ENCODE data around the gene PDK4.
A peak's percentile ranks its signal among the peaks of the same experiment; 100 is the strongest.

Gene PDK4

GRCh38 chr7:95596198-95597063 is at the start of gene PDK4:
Gene PDK4 (minus strand): TSS chr7:95596516. CDS start chr7:95596293, 223 bp downstream.
- FAIRE-seq = peak; percentile 72

DNA sequence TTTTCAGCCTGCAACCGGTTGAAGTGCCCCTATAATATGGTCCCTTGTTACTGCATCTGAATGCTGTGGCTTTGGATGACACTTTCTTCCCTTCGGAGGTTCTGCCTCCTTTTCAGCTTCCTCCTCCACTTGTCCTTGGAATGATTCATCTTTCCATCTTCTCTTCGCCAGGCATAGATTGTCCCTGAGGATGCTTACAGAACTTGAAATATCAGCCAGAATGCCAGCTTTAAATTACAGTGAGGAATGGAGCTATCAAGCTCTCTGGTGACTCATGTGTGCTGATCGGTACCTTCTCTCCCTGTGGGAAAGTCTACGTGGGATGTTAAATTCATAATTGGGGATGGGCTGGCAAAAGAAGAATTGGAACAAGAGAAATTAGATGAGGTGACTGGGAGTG is 45.9 kb upstream of the PDK4 start:
- no peak for FAIRE-seq
- no peak for DNase-seq (ENCODE audit: low spot score)

More at GRCh38 chr7:95596198-95597063, at the start of gene PDK4:
- peak; percentile 52 for DNase-seq (ENCODE audit: low spot score)

DNA sequence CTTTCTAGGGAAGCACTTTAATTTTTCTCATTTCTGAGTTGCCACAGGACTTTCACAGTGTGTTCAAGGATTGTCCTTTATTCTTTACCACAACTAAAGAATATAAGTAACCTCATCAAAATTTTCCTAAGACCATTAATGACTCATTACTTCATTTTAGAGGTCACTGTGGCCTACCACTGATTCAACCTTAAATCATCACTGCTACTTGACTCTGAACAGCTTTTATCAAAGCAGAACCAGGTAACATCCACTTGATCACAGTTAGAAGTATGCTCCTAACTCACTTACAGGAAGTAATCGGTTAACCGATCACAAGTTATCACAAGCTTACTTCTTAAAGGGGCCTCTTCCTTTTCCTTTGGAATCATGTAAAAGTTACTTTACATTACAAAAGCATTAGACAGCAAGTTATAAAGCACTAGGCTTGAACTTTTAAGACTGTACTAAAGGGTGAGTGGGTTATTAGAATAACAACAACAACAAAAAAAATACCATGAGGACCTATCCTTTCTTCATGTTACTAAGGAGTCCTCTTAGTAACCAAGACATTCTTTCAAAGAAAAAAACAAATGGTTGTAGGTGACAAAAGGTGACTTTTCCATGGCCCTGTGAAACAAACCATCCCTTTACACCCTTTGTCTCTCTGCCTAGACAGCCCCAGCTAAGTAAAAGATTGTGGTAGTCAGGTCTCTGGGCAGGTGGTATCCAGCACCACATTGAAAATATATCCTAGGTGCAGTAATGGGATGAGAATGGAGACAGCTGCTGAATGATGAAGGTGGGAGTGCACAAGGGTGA is 40.0 kb upstream of the PDK4 start:
- FAIRE-seq (peak; percentile 92), DNase-seq (ENCODE audit: low spot score) (peak; percentile 76)

- no peak for DNase-seq (ENCODE audit: low spot score)
- no peak for FAIRE-seq
These were observed 36.3 kb upstream of the PDK4 start for GRCh38 chr7:95632609-95633008.

- no peak for DNase-seq (ENCODE audit: low spot score)
- FAIRE-seq = no peak
These were observed 35.2 kb upstream of the PDK4 start for GRCh38 chr7:95631527-95631926.

GRCh38 chr7:95630702-95631458 is 34.6 kb upstream of the PDK4 start:
- DNase-seq (ENCODE audit: low spot score) = no peak
- no peak for FAIRE-seq

DNA sequence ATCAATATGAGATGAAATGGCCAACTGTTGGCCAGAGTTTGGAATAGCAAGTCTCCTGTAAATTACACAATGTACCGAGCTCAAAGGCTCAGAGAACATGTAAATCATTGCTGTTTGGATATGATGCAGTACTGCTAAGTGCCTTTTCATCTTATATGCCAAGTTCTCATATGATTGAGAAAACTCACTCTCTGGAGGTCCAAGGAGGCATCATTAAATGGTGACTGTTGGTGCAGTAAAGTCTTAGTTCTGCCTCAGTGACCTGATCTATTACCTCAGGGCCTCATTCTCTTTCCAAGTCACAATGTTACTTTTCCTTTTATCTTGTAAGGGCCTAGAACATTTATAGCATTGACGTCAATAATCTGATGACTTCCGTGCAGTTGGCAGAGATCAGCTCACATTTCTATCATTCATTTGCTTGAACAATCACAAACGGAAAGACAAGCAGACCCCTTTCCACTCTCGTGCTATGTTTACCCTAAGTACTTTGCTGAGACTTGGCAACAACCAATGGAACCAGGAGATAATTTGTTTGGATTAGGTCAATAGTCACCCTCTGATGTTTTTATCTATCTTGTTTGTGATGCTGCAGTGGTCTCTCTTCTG is 32.6 kb upstream of the PDK4 start:
- FAIRE-seq (no peak), DNase-seq (ENCODE audit: low spot score) (no peak)

DNA sequence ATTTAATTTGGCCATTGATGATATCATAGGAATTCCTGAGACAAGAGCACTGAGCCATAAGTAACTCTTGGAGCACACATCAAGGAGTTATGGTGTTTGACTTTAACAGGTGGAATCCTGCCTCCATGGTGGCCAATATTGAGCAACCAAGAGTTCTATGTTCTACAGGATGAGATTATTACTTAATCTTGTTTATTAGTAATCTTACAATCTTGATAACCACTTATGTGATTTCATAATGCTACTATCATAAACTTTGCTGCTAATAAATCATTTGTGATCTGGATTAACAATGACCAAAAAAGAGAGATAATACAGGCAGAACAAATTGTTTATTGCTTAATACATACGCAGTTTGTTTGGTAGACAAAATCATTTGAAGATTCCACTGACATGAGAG is 27.5 kb upstream of the PDK4 start:
- FAIRE-seq (no peak), DNase-seq (ENCODE audit: low spot score) (no peak)

- DNase-seq (ENCODE audit: low spot score) (no peak), FAIRE-seq (no peak)
These were observed 26.5 kb upstream of the PDK4 start for GRCh38 chr7:95622859-95623258.

DNA sequence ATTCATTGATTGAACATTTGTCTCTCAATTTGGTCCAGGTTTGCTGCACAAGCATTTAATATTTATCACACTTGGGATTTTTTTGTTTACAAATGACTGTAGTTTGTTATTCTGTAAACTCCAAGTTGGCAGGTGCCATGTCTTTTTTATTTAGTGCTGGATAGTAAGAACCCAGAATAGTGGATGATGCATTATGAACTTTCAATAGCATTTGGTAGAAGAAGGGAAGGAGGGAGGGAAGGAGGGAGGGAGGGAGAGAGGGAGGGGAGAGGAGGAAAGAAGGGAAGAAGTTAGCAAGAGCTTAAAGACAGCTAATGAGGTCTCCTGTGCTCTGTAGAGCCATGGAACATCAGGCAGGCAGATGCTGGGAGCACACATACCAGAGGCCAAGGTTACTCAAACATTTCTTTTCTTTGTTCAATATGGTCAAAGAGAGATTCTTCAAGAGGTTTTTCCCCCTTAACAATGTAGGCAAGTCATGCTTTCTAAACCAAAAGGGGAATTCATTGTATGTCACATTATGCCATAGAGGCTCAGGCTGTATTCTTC is 25.8 kb upstream of the PDK4 start:
- FAIRE-seq = no peak
- DNase-seq (ENCODE audit: low spot score) = no peak

- DNase-seq (ENCODE audit: low spot score) (no peak), FAIRE-seq (no peak)
These were observed 25.1 kb upstream of the PDK4 start for GRCh38 chr7:95621404-95621803.

- DNase-seq (ENCODE audit: low spot score) = no peak
- FAIRE-seq = no peak
These were observed 24.3 kb upstream of the PDK4 start for GRCh38 chr7:95620631-95621030.

GRCh38 chr7:95619921-95620320 is 23.6 kb upstream of the PDK4 start:
- DNase-seq (ENCODE audit: low spot score) (no peak), FAIRE-seq (no peak)

- FAIRE-seq = no peak
- DNase-seq (ENCODE audit: low spot score) = no peak
These were observed 23.2 kb upstream of the PDK4 start for GRCh38 chr7:95619517-95619916.

- DNase-seq (ENCODE audit: low spot score) (no peak), FAIRE-seq (no peak)
These were observed 18.2 kb upstream of the PDK4 start for GRCh38 chr7:95614442-95614940.

DNA sequence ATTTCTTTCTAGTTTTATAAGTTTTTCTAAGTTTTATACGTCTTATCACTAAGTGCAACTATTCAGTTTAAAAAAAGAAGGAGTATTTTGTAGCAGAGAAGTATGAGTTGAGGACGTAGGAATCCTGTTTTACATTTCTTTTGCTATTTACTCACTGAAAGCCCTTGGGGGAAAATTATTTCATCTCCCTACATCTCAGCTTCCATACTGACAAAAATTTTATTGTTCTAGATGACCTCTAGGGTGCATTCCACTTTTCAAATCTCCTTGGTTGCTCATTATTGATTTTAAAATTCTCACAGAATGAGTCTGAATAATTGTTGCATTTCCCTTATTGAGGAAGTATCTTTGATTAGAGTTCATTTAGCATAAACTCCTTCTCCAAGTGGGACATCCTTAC is 14.9 kb upstream of the PDK4 start:
- no peak for FAIRE-seq
- no peak for DNase-seq (ENCODE audit: low spot score)

- DNase-seq (ENCODE audit: low spot score) (no peak), FAIRE-seq (no peak)
These were observed 13.1 kb upstream of the PDK4 start for GRCh38 chr7:95609277-95609971.

GRCh38 chr7:95608359-95609173 is 12.2 kb upstream of the PDK4 start:
- DNase-seq (ENCODE audit: low spot score) (peak; percentile 96), FAIRE-seq (peak; percentile 94)

DNA sequence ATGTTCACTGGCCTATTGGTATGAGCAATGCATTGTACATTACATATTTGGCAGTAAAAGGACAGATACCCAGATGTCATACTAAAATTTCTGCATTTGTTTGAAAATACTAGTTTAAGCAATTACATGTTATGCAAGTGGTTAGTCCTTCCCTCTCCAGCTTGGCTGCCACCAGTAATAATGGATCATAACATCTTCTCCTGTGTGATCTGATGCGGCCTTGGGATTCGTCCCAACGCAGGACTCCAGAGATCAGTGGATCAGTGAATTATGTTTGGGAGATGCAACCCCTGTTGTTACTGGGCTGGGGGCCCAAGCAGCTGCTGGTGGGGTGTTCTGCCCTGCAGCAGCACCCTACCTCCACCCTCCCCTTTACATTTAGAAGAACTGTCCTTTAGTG is 11.2 kb upstream of the PDK4 start:
- FAIRE-seq (no peak), DNase-seq (ENCODE audit: low spot score) (no peak)
